Ovary (tissue), 9 donors: ENCODE measurements around the gene CTLA4. TPM values are rescaled to one million over a fixed set of nuclear protein-coding genes. Genes with fewer than 3 reads are reported as not detected.

Experiments
- DNase-seq, 5 donors: peaks; one replicate each; pipeline ENCODE4 v3.0.0-alpha.2; 2019 to 2020
- H3K27ac ChIP-seq, 2 donors: fragments of 200-600 bp; one replicate each; pipeline versions ENCODE4 v1.5.1 to v1.8.0; 2019 to 2022
- H3K27me3 ChIP-seq: fragments of 200-600 bp; one replicate; pipeline ENCODE4 v1.8.0; 2022
- H3K36me3 ChIP-seq: fragments of 200-600 bp; sonication (generic); one replicate; pipeline ENCODE4 v1.5.1; 2019
- H3K4me1 ChIP-seq: one replicate; pipeline ENCODE4 v1.8.1; 2013; ENCODE audit warnings: mild to moderate bottlenecking, moderate library complexity; ENCODE audit not compliant: insufficient read depth
- H3K4me3 ChIP-seq: fragments of 200-600 bp; sonication (generic); one replicate; pipeline ENCODE4 v1.5.1; 2017
- H3K9me3 ChIP-seq, 2 donors: fragments of 200-600 bp in 1 of 2; sonication (generic) in 1 of 2; one replicate each; pipeline versions ENCODE4 v1.5.1 to v1.8.1; 2013 to 2019; ENCODE audit warnings: mild to moderate bottlenecking in 1 of 2, moderate library complexity in 1 of 2
- CTCF ChIP-seq, 3 donors: fragments of 450-650 bp in 2 of 3; fragments of 200-600 bp in 1 of 3; IDR thresholded peaks; one replicate each; pipeline versions ENCODE4 v1.5.1 to v1.8.0; 2016 to 2022; ENCODE audit warnings: antibody characterized with exemption in 3 of 3, mild to moderate bottlenecking in 1 of 3
- EP300 ChIP-seq: sonication (generic); formaldehyde crosslinking; IDR thresholded peaks from one replicate; pipeline ENCODE4 v1.6.1; 2017; ENCODE audit warnings: antibody characterized with exemption
- POLR2A ChIP-seq: fragments of 450-650 bp; IDR thresholded peaks from one replicate; pipeline ENCODE4 v1.6.1; 2017; ENCODE audit warnings: antibody characterized with exemption, mild to moderate bottlenecking, moderate library complexity
- WGBS, 3 donors: extraction: QIAGEN DNeasy Blood & Tissue Kit in 1 of 3; methylation state at CpG; one replicate each; pipeline versions ENCODE4 v1.1.5 to v1.1.7; 2013 to 2017; 5-methylcytosine and 5-hydroxymethylcytosine counted together
- intact Hi-C, 4 donors: fragments of 100-400 bp; cut with DNase I; formaldehyde crosslinking; loops; one replicate each; pipeline versions ENCODE4 v1.11.0 to v1.15.1; 2022 to 2023
- polyA plus RNA-seq, 2 donors: library from polyadenylated mRNA; stranded (reverse); fragments of 200-250 nt in 1 of 2; fragments of 350-450 nt in 1 of 2; fragmentation: Illumina TruSeq in 1 of 2; extraction: RNeasy Lipid Tissue Mini Kit (QIAGEN cat#74804) in 1 of 2; gene quantifications; one replicate each; pipeline ENCODE4 v1.2.3, GENCODE V29; 2013 to 2014
- total RNA-seq, 7 donors: library from RNA; depleted of rRNA in 2 of 7; stranded (reverse); fragments of >200 nt in 2 of 7; fragmentation: NEBNext Ultra II Directional in 3 of 7; extraction: Animal tissue kit (Norgen Biotek cat#: 25700) in 3 of 7; gene quantifications; one replicate each; pipeline versions ENCODE4 v1.1.0 to v1.2.4, GENCODE V29; 2016 to 2023
- donor health status: DM: no; HTN: no; CAD: no; lungs with moderate emphysema.
- donor health status: DM: no; HTN: no; CAD: no.
- donor health status: Bipolar disorder and iron deficiency.
- donor health status: DM: yes; HTN: yes; CAD: no.
- donor health status: DM: no; HTN: no; CAD: no.
- donor health status: DM: yes; HTN: yes; CAD: no.

Gene CTLA4
- total and polyA plus RNA-seq, 9 donors, result 0.04 to 0.51 (median 0.17) TPM; not detected in 6

GRCh38 chr2:203841654-203842053 lies 25.9 kb upstream of the CTLA4 start:
- no peak overlapping the region for H3K4me3 ChIP-seq
- no peaks in the 10 kb centered on the region for H3K27me3 ChIP-seq
- no peak for DNase-seq
- WGBS, 3 donors, result 92 to 95% (median 94%) methylated on average over 5 of the region's 5 CpGs
- no peaks in the 10 kb centered on the region for H3K9me3 ChIP-seq
- H3K36me3 ChIP-seq, result no peaks in the 10 kb centered on the region
- no peak for TF ChIP-seq CTCF (IDR thresholded peaks at IDR 0.05)
- no peak for TF ChIP-seq EP300
- TF ChIP-seq POLR2A, result no peak
- intact Hi-C loops, result no loop called here
- no peak overlapping the region for H3K27ac ChIP-seq
- no peaks in the 10 kb centered on the region for H3K4me1 ChIP-seq

GRCh38 chr2:203842373-203842772 lies 25.2 kb upstream of the CTLA4 start:
- H3K27me3 ChIP-seq, result no peaks in the 10 kb centered on the region
- H3K27ac ChIP-seq, result no peak overlapping the region
- no peaks in the 10 kb centered on the region for H3K4me1 ChIP-seq
- TF ChIP-seq EP300 (no peak), CTCF (IDR thresholded peaks at IDR 0.05) (no peak), POLR2A (no peak)
- no peaks in the 10 kb centered on the region for H3K36me3 ChIP-seq
- H3K4me3 ChIP-seq, result no peak overlapping the region
- 71 to 80% (median 79%) methylated on average over 5 of the region's 5 CpGs for WGBS, 3 donors
- intact Hi-C loops, result no loop called here
- no peak for DNase-seq
- no peaks in the 10 kb centered on the region for H3K9me3 ChIP-seq

GRCh38 chr2:203846490-203847105 lies 21.0 kb upstream of the CTLA4 start:
- Histone ChIP-seq H3K27me3 (no peaks in the 10 kb centered on the region), H3K27ac (no peak overlapping the region), H3K4me1 (no peaks in the 10 kb centered on the region), H3K9me3 (no peaks in the 10 kb centered on the region), H3K36me3 (no peaks in the 10 kb centered on the region), H3K4me3 (no peak overlapping the region)
- TF ChIP-seq EP300, result no peak
- TF ChIP-seq POLR2A, result no peak
- TF ChIP-seq CTCF (IDR thresholded peaks at IDR 0.05), result no peak
- intact Hi-C loops, result no loop called here
- no peak for DNase-seq
- WGBS, 3 donors, result 84 to 86% (median 85%) methylated on average over 8 of the region's 8 CpGs

GRCh38 chr2:203849010-203849409 lies 18.6 kb upstream of the CTLA4 start:
- H3K27ac ChIP-seq, result no peak overlapping the region
- TF ChIP-seq EP300 (no peak), POLR2A (no peak), CTCF (IDR thresholded peaks at IDR 0.05) (no peak)
- H3K36me3 ChIP-seq, result no peaks in the 10 kb centered on the region
- intact Hi-C loops, result no loop called here
- no peaks in the 10 kb centered on the region for H3K9me3 ChIP-seq
- WGBS, 3 donors, result 49 to 94% (median 75%) methylated on average over 2 of the region's 2 CpGs
- no peaks in the 10 kb centered on the region for H3K27me3 ChIP-seq
- H3K4me1 ChIP-seq, result no peaks in the 10 kb centered on the region
- H3K4me3 ChIP-seq, result no peak overlapping the region
- no peak for DNase-seq
